Astrocyte (in vitro differentiated cells and primary cell): ENCODE data around the gene PPP3CA. TPM values are rescaled to one million over a fixed set of nuclear protein-coding genes. Genes with fewer than 3 reads are reported as not detected.
A peak's percentile ranks its signal among the peaks of the same experiment; 100 is the strongest.

Experiments used
- DNase-seq: peaks from one replicate; pipeline ENCODE4 v3.0.0-alpha.2; 2010; ENCODE audit warnings: low read depth
- FAIRE-seq: peaks from 2 replicates; lab custom pipeline; 2011; peaks lifted over from hg19 to GRCh38; lab: Jason Lieb, UNC
- H2AFZ ChIP-seq: 2 replicates; pipeline ENCODE4 v1.6.0; 2012; ENCODE audit warnings: low read depth, low read length, inconsistent platforms
- H3K27ac ChIP-seq: 2 replicates; pipeline ENCODE4 v1.5.1; 2011; ENCODE audit warnings: low read depth, low read length, inconsistent platforms
- H3K27me3 ChIP-seq: 2 replicates; pipeline ENCODE4 v1.6.0; 2011; ENCODE audit warnings: low read length, inconsistent platforms; ENCODE audit not compliant: insufficient read depth
- H3K36me3 ChIP-seq: 2 replicates; pipeline ENCODE4 v1.5.1; 2011; ENCODE audit warnings: low read length, inconsistent platforms; ENCODE audit not compliant: insufficient read depth
- H3K4me1 ChIP-seq: 2 replicates; pipeline ENCODE4 v1.5.1; 2011; ENCODE audit warnings: low read length, inconsistent platforms; ENCODE audit not compliant: insufficient read depth
- H3K4me2 ChIP-seq: 2 replicates; pipeline ENCODE4 v1.6.0; 2012; ENCODE audit warnings: low read length, inconsistent platforms
- H3K4me3 ChIP-seq: 2 replicates; pipeline ENCODE4 v1.5.1; 2011; ENCODE audit warnings: low read depth, mild to moderate bottlenecking, low read length, inconsistent platforms; ENCODE audit not compliant: insufficient read depth
- H3K79me2 ChIP-seq: 2 replicates; pipeline ENCODE4 v1.6.0; 2012; ENCODE audit warnings: mild to moderate bottlenecking, low read length, inconsistent platforms; ENCODE audit not compliant: insufficient read depth
- H3K9ac ChIP-seq: 2 replicates; pipeline ENCODE4 v1.6.0; 2012; ENCODE audit warnings: mild to moderate bottlenecking, low read length, inconsistent platforms
- H3K9me3 ChIP-seq: 2 replicates; pipeline ENCODE4 v1.5.1; 2012; ENCODE audit warnings: low read depth, mild to moderate bottlenecking, low read length, inconsistent platforms; ENCODE audit not compliant: insufficient read depth
- H4K20me1 ChIP-seq: 2 replicates; pipeline ENCODE4 v1.6.0; 2012; ENCODE audit warnings: low read length, inconsistent platforms; ENCODE audit not compliant: insufficient read depth
- H3K27ac Mint-ChIP-seq: one replicate; pipeline ENCODE4 v1.8.0; 2021; ENCODE audit warnings: mild to moderate bottlenecking, mixed read lengths; ENCODE audit not compliant: unreplicated experiment
- H3K27me3 Mint-ChIP-seq: one replicate; pipeline ENCODE4 v1.8.0; 2021; ENCODE audit warnings: low read depth, mixed read lengths; ENCODE audit not compliant: unreplicated experiment
- H3K36me3 Mint-ChIP-seq: one replicate; pipeline ENCODE4 v1.8.0; 2021; ENCODE audit warnings: low read depth, mixed read lengths; ENCODE audit not compliant: unreplicated experiment
- H3K4me1 Mint-ChIP-seq: one replicate; pipeline ENCODE4 v1.8.0; 2021; ENCODE audit warnings: low read depth, mixed read lengths; ENCODE audit not compliant: unreplicated experiment
- H3K4me3 Mint-ChIP-seq: one replicate; pipeline ENCODE4 v1.8.0; 2021; ENCODE audit warnings: mild to moderate bottlenecking, moderate library complexity, mixed read lengths; ENCODE audit not compliant: unreplicated experiment
- H3K9me3 Mint-ChIP-seq: one replicate; pipeline ENCODE4 v1.8.0; 2021; ENCODE audit warnings: mild to moderate bottlenecking, mixed read lengths; ENCODE audit not compliant: unreplicated experiment
- CTCF ChIP-seq: IDR thresholded peaks from 2 replicates; pipeline ENCODE4 v1.5.1; 2011; ENCODE audit warnings: low read depth, mild to moderate bottlenecking, inconsistent platforms, low read length, moderate library complexity; ENCODE audit not compliant: insufficient read depth
- EZH2 ChIP-seq: IDR thresholded peaks from 2 replicates; pipeline ENCODE4 v1.6.1; 2012; ENCODE audit warnings: mild to moderate bottlenecking, low read length, inconsistent platforms; ENCODE audit not compliant: insufficient read depth
- total RNA-seq: library from RNA; stranded (reverse); gene quantifications from 2 replicates; pipeline ENCODE4 v1.2.1, GENCODE V29; 2021

PPP3CA gene
- total RNA-seq, 1 donor from 2014 or later, result 101 TPM

- Histone ChIP-seq H3K4me1 (peaks cover 15% of the 10 kb centered on the region), H3K4me2 (peak overlapping the region; percentile 97), H2AFZ (peak overlapping the region; percentile 64), H3K79me2 (peaks cover 60% of the 10 kb centered on the region), H3K9me3 (no peaks in the 10 kb centered on the region), H3K9ac (peak overlapping the region; percentile 82), H3K27me3 (no peaks in the 10 kb centered on the region), H3K36me3 (no peaks in the 10 kb centered on the region), H3K27ac (peak overlapping the region; percentile 46), H3K4me3 (peak overlapping the region; percentile 80), H4K20me1 (peaks cover 47% of the 10 kb centered on the region)
- no peaks in the 10 kb centered on the region for H3K9me3 Mint-ChIP-seq
- H3K27me3 Mint-ChIP-seq, result no peaks in the 10 kb centered on the region
- no peak for TF ChIP-seq CTCF
- no peak for TF ChIP-seq EZH2
- peaks cover 3% of the 10 kb centered on the region for H3K36me3 Mint-ChIP-seq
- H3K4me1 Mint-ChIP-seq, result peaks cover 17% of the 10 kb centered on the region
- H3K27ac Mint-ChIP-seq, result peak overlapping the region; percentile 94
- FAIRE-seq, result peak; percentile 39
- peak overlapping the region; percentile 98 for H3K4me3 Mint-ChIP-seq
- DNase-seq, result no peak
These were observed 2.1 kb downstream of the PPP3CA start for GRCh38 chr4:101345271-101345595.

- H3K9ac ChIP-seq, result no peak overlapping the region
- H3K27ac ChIP-seq, result no peak overlapping the region
- no peaks in the 10 kb centered on the region for H3K36me3 ChIP-seq
- H3K27me3 ChIP-seq, result no peaks in the 10 kb centered on the region
- no peak overlapping the region for H3K4me2 ChIP-seq
- peaks cover 3% of the 10 kb centered on the region for H3K36me3 Mint-ChIP-seq
- peaks cover 89% of the 10 kb centered on the region for H4K20me1 ChIP-seq
- H3K9me3 ChIP-seq, result no peaks in the 10 kb centered on the region
- H3K4me3 ChIP-seq, result no peak overlapping the region
- H2AFZ ChIP-seq, result no peak overlapping the region
- FAIRE-seq (no peak), DNase-seq (no peak)
- H3K27me3 Mint-ChIP-seq, result no peaks in the 10 kb centered on the region
- no peak overlapping the region for H3K27ac Mint-ChIP-seq
- H3K4me1 Mint-ChIP-seq, result peaks cover 28% of the 10 kb centered on the region
- H3K4me1 ChIP-seq, result no peaks in the 10 kb centered on the region
- peaks cover 98% of the 10 kb centered on the region for H3K79me2 ChIP-seq
- no peak for TF ChIP-seq EZH2
- no peak for TF ChIP-seq CTCF
- no peaks in the 10 kb centered on the region for H3K9me3 Mint-ChIP-seq
- no peak overlapping the region for H3K4me3 Mint-ChIP-seq
These were observed 8.0 kb downstream of the PPP3CA start for GRCh38 chr4:101339332-101339731.

- H3K4me1 Mint-ChIP-seq, result peaks cover 28% of the 10 kb centered on the region
- no peaks in the 10 kb centered on the region for H3K9me3 Mint-ChIP-seq
- peak overlapping the region; percentile 21 for H3K27ac Mint-ChIP-seq
- no peaks in the 10 kb centered on the region for H3K4me1 ChIP-seq
- H3K27ac ChIP-seq, result no peak overlapping the region
- H2AFZ ChIP-seq, result no peak overlapping the region
- peaks cover 91% of the 10 kb centered on the region for H4K20me1 ChIP-seq
- no peak overlapping the region for H3K4me3 ChIP-seq
- DNase-seq (no peak), FAIRE-seq (no peak)
- no peak overlapping the region for H3K4me3 Mint-ChIP-seq
- no peaks in the 10 kb centered on the region for H3K9me3 ChIP-seq
- H3K9ac ChIP-seq, result no peak overlapping the region
- no peak overlapping the region for H3K4me2 ChIP-seq
- no peaks in the 10 kb centered on the region for H3K27me3 ChIP-seq
- no peaks in the 10 kb centered on the region for H3K27me3 Mint-ChIP-seq
- TF ChIP-seq EZH2, result no peak
- TF ChIP-seq CTCF, result no peak
- H3K36me3 ChIP-seq, result no peaks in the 10 kb centered on the region
- H3K36me3 Mint-ChIP-seq, result peaks cover 5% of the 10 kb centered on the region
- H3K79me2 ChIP-seq, result peaks cover 97% of the 10 kb centered on the region
These were observed 9.6 kb downstream of the PPP3CA start for GRCh38 chr4:101337688-101338087.
